WTC11 (cell line): ENCODE results near the gene FN3K.

Experiments
- ESRRA ChIP-seq: sonication (generic); formaldehyde crosslinking; IDR thresholded peaks from 2 replicates; pipeline ENCODE4 v1.8.1; 2022; ENCODE audit warnings: mild to moderate bottlenecking, missing genetic modification reagents, borderline replicate concordance
- FOXJ3 ChIP-seq: sonication (generic); formaldehyde crosslinking; IDR thresholded peaks from 2 replicates; pipeline ENCODE4 v1.9.0; 2021; ENCODE audit warnings: missing genetic modification reagents, mild to moderate bottlenecking, borderline replicate concordance
- GABPB1 ChIP-seq: sonication (generic); formaldehyde crosslinking; IDR thresholded peaks from 2 replicates; pipeline ENCODE4 v1.8.1; 2023; ENCODE audit warnings: mild to moderate bottlenecking, missing genetic modification reagents
- NFYB ChIP-seq: sonication (generic); formaldehyde crosslinking; conservative IDR thresholded peaks from 2 replicates; pipeline ENCODE4 v1.8.0; 2022; ENCODE audit warnings: low read depth, missing genetic modification reagents
- TCF7 ChIP-seq: sonication (generic); formaldehyde crosslinking; IDR thresholded peaks from 2 replicates; pipeline ENCODE4 v1.8.0; 2022; ENCODE audit warnings: mild to moderate bottlenecking, low read depth, missing genetic modification reagents, moderate library complexity
- ZNF138 ChIP-seq: sonication (generic); formaldehyde crosslinking; conservative IDR thresholded peaks from 2 replicates; pipeline ENCODE4 v1.8.1; 2022; ENCODE audit warnings: mild to moderate bottlenecking, moderate library complexity, missing genetic modification reagents
- ZNF416 ChIP-seq: fragments of 250-450 bp; sonication (Bioruptor Pico); IDR thresholded peaks from 2 replicates; pipeline ENCODE4 v1.9.0; 2021; ENCODE audit warnings: mild to moderate bottlenecking, inconsistent platforms
- TF ChIP-seq, protein P1 (sequence below): fragments of 200-600 bp; IDR thresholded peaks from 2 replicates; pipeline ENCODE4 v1.8.0; 2022; ENCODE audit warnings: antibody characterized with exemption
- TF ChIP-seq, protein P2 (sequence below): sonication (generic); formaldehyde crosslinking; IDR thresholded peaks from 2 replicates; pipeline ENCODE4 v1.8.1; 2022; ENCODE audit warnings: low read depth, missing genetic modification reagents, borderline replicate concordance
- TF ChIP-seq, protein P3 (sequence below): sonication (generic); formaldehyde crosslinking; IDR thresholded peaks from 2 replicates; pipeline ENCODE4 v1.8.0; 2022; ENCODE audit warnings: missing genetic modification reagents

- TF ChIP-seq FOXJ3 (CRISPR knock-in tag) (no peak), TCF7 (CRISPR knock-in tag) (no peak), ZNF416 (CRISPR knock-in tag) (no peak), ESRRA (CRISPR knock-in tag) (no peak), ZNF138 (CRISPR knock-in tag) (peak; percentile 70; the same call in 1 of the 2 replicates), GABPB1 (CRISPR knock-in tag) (peak; percentile 73), NFYB (no peak)
- TF ChIP-seq, protein P1, sequence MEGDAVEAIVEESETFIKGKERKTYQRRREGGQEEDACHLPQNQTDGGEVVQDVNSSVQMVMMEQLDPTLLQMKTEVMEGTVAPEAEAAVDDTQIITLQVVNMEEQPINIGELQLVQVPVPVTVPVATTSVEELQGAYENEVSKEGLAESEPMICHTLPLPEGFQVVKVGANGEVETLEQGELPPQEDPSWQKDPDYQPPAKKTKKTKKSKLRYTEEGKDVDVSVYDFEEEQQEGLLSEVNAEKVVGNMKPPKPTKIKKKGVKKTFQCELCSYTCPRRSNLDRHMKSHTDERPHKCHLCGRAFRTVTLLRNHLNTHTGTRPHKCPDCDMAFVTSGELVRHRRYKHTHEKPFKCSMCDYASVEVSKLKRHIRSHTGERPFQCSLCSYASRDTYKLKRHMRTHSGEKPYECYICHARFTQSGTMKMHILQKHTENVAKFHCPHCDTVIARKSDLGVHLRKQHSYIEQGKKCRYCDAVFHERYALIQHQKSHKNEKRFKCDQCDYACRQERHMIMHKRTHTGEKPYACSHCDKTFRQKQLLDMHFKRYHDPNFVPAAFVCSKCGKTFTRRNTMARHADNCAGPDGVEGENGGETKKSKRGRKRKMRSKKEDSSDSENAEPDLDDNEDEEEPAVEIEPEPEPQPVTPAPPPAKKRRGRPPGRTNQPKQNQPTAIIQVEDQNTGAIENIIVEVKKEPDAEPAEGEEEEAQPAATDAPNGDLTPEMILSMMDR, result no peak
- TF ChIP-seq, protein P2, sequence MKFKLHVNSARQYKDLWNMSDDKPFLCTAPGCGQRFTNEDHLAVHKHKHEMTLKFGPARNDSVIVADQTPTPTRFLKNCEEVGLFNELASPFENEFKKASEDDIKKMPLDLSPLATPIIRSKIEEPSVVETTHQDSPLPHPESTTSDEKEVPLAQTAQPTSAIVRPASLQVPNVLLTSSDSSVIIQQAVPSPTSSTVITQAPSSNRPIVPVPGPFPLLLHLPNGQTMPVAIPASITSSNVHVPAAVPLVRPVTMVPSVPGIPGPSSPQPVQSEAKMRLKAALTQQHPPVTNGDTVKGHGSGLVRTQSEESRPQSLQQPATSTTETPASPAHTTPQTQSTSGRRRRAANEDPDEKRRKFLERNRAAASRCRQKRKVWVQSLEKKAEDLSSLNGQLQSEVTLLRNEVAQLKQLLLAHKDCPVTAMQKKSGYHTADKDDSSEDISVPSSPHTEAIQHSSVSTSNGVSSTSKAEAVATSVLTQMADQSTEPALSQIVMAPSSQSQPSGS, result no peak
- TF ChIP-seq, protein P3, sequence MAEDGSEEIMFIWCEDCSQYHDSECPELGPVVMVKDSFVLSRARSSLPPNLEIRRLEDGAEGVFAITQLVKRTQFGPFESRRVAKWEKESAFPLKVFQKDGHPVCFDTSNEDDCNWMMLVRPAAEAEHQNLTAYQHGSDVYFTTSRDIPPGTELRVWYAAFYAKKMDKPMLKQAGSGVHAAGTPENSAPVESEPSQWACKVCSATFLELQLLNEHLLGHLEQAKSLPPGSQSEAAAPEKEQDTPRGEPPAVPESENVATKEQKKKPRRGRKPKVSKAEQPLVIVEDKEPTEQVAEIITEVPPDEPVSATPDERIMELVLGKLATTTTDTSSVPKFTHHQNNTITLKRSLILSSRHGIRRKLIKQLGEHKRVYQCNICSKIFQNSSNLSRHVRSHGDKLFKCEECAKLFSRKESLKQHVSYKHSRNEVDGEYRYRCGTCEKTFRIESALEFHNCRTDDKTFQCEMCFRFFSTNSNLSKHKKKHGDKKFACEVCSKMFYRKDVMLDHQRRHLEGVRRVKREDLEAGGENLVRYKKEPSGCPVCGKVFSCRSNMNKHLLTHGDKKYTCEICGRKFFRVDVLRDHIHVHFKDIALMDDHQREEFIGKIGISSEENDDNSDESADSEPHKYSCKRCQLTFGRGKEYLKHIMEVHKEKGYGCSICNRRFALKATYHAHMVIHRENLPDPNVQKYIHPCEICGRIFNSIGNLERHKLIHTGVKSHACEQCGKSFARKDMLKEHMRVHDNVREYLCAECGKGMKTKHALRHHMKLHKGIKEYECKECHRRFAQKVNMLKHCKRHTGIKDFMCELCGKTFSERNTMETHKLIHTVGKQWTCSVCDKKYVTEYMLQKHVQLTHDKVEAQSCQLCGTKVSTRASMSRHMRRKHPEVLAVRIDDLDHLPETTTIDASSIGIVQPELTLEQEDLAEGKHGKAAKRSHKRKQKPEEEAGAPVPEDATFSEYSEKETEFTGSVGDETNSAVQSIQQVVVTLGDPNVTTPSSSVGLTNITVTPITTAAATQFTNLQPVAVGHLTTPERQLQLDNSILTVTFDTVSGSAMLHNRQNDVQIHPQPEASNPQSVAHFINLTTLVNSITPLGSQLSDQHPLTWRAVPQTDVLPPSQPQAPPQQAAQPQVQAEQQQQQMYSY (CRISPR knock-in tag), result no peak
Measured at GRCh38 chr17:82751571-82752370, 16.4 kb downstream of the FN3K start, which contains the start of gene TBCD.
